T-helper 2 cell treated with Interferon-gamma antibody and Interleukin-4, amounts not matched to agents 100 ng/mL and 5 ng/mL, for 36 hours (primary cell): ENCODE results near the gene TRERF1. TPM values are rescaled to one million over a fixed set of nuclear protein-coding genes. Genes with fewer than 3 reads are reported as not detected.
"Not testable (repeated sequence)": the region's sequence is repeated elsewhere in the genome, so short reads cannot be mapped to it uniquely, and the experiment has no call there.

Experiments used
- intact Hi-C: fragments of 100-400 bp; cut with micrococcal nuclease; formaldehyde crosslinking; loops from one replicate; pipeline ENCODE4 v1.15.1; 2023
- total RNA-seq: library from RNA; stranded (reverse); gene quantifications from 2 replicates; pipeline ENCODE4 v1.2.3, GENCODE V29; 2022

TRERF1 gene
- total RNA-seq, 1 donor from 2014 or later: 19.7 TPM

DNA sequence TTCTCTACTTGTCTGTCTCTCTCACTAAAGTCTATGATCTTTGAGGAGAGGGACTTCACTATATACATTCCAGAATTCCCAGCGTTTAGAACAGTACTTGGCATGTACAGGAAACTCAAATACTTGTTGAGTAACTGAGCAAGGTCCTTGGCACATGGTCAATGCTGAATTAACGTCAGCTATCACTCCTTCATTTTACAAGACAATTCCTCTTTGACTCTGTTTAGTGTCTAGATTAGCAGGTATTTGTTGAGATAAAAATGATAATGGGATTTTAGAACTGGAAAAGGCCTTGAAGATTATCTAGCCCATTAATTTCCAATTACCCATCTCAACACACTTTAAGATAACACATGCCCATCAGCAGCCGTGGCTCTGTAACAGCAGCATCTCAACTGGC is 250.3 kb downstream of the TRERF1 start:
- intact Hi-C loops: no loop called here

DNA sequence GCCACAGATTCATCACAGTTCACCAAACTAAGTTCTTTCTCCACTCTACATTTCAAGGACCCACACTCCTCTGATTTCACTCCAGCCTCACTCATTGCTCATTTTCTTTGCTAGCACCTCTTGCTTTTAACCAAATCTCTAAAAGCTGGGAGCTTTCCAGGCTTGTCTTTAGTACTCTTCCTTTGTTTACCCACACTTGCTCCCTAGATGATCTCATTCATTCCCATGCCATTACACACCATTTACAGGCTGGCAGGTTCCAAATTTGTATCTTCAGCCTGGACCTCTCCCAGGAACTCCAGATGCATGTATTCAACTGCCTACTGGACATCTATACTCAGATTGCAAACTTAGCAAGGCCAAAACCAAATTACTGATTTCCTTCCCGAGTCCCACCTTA is 251.7 kb downstream of the TRERF1 start:
- intact Hi-C loops: no loop called here

DNA sequence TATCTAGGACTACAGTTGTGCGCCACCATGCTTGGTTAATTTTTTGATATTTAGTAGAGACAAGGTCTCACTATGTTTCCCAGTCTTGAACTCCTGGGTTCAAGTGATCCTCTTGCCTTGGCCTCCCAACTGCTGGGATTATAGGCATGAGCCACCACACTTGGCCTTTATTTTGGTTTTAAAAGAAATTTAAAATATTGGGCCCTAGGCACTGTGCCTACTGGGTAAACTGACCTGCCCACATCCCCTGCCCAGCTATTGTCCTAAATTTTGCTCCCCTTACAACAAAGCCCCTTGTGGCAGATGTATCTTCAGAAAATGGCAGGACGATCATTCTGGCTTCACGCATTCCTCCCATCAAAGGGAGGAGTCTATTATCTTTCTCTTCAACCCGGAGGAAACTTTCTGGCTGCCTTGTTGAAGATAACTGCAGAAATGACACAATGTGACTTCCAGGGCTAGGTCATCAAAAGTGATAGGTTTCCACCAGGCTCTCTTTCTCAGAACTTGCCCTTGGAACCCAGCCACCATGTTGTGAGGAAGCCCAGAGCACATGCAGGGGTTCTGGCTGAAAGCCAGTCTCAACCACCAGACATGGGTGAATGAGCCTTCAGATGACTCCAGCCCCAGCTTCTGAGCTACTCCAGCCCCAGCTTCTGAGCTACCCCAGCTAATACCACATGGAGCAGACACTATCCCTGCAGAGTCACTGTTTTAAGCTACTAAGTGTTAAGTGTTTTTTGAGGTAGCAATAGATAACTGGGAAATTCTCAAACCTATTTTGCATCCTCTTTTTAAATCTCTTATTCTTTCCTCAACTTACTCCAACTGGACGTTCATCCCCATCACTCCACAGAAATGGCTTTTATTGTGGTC is 252.4 kb downstream of the TRERF1 start:
- intact Hi-C loops: no loop called here

DNA sequence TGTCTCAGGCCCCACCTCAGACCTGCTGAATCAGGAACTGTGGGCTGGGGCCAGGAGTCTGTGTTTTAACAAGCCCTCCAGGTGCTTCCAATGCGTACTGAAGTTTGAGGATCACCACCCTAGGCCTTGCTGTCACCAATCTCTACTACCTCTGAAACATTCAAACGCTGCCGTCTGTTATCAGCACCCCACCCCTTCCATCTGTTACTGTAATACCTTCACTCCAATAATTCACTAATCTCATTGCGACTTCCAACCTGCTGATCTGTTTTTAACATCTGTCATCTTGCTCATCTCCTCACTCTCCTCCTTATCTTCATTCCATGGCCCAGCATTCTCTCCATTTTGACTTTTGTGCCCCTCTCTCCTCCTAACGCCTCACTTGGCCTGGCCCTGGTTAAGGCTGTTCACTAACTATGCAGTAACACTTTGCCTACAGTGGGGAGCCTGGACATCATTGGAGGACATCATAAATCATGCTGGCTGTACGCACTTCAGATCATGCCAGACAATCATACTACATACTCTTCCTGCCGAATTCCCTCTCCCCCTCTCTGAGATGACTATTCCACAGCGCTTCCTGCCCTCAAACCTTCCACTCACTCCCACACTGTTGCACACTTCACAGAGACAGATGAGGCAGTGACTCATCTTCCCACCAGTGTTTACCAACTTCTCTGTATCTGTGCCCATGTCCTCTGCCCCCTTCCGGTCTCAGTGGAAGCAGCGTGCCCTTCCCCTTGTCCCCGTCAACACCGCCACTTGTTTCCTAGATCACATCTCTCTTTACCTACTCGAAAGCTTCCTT is 254.0 kb downstream of the TRERF1 start:
- intact Hi-C loops: no loop called here

DNA sequence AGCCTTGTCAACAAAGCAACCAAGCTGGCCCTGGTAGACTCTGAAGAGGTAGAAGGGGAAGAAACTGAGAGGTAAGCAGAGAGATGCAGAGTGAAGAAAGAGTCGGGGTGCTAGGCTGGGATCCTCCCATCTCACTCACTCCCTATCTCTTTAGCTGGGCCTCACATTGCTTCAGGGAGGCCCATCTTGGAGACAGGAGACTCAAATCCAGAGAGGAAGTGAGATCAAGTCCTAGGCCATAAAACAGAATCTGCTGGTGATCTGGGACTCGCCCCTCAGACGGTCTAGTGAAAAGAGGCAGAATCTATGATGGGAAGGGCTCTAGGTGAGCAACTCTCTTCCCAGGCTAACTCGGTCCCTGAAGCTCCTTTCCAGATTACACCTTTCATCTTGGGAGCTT is 256.3 kb downstream of the TRERF1 start:
- intact Hi-C loops: no loop called here

DNA sequence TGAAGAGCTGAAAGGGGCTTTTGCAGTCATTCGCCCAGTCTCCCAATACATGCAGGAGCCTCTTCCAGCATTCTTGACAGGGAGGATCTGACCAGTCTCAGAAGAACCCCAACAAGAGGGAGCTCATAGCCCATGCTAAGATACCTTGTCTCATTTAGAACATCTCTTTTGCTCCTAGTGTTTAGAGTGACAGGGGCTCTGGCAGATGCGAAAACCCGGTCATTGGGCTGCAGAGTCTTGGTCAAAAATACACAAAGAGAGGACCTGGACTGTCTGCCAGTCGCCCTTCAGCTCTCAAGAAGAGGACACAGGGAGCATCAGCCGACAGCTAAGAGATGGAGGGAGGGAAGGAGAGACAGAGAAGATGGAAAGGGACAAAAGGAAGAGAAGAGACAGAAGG is 257.7 kb downstream of the TRERF1 start:
- intact Hi-C loops: no loop called here

DNA sequence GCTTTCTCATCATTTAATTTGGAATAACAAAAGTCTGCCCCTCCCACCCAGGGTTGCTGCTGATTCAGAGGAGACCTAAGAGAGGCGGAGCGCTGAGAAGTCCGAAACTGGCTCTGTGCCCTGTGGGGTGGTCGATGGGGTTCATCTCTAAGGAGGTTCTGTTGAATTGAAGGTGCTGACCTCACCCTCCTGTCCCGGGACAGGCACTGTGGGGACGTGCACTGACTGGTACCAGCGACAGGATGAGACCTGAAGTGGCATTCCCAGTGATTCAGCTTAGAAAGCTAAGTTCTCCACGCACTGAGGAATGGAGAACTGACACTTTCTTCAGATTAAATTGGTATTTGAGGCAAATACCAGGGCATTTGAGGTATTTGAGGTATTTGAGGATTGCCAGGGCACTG is 258.2 kb downstream of the TRERF1 start:
- intact Hi-C loops: no loop called here

DNA sequence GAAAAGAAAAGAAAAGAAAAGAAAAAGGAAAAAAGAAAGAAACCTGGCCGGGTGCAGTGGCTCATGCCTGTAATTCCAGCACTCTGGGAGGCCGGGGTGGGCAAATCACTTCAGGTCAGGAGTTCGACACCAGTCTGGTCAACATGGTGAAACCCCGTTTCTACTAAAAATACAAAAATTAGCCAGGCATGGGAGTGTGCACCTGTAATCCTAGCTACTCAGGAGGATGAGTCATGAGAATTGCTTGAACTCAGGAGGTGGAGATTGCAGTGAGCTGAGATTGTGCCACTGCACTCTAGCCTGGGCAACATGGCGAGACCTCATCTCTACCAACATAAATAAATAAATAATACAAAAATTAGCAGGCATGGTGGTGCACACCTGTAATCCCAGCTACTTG is 259.3 kb downstream of the TRERF1 start:
- intact Hi-C loops: not testable (repeated sequence)

DNA sequence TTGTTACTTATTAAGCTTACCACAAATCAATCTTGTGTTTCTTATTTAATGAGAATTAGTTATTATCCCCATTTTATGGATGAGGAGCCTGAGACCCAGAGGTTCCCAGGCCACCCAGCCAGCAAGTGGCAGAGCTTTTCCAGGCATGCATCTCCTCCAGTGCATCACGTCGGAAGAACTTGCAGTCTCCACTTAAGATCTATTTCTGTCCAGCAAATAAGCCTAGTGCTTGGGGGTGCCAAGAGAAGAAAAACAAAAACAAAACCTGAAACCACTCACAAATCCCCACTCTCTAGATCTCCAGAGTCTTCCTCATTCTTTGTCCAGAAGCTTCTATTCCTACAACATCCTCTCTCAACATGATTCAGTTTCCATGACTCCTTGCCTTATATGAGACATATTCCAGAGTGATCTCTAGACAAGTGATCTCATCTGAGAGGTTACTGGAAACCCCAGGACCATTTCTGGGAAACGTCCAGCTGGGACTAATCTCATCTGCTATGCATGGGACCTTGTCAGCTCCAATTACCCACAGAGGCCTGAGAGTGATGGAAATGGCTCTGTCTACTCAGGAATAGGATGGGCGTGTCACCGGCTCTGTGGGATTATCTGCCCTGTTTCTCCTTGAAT is 261.1 kb downstream of the TRERF1 start:
- intact Hi-C loops: no loop called here

DNA sequence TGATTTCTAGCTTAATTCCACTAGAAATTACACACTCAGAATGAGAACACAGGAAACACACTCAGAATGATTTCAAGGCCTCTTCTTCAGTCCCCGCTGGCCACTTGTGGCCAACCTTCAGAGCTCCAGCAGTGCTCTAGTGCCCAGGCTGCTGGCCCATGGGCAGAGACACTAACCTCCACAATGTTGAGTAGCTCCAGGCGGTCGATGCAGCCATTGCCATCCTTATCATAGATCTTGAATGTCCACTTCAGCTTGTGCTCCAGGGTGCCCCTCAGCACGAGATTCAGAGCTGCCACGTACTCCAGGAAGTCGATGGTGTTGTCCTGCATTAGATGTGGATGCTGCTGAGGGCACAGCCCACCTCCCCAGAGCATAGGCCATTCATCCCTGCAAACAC is 263.3 kb downstream of the TRERF1 start:
- intact Hi-C loops: no loop called here

DNA sequence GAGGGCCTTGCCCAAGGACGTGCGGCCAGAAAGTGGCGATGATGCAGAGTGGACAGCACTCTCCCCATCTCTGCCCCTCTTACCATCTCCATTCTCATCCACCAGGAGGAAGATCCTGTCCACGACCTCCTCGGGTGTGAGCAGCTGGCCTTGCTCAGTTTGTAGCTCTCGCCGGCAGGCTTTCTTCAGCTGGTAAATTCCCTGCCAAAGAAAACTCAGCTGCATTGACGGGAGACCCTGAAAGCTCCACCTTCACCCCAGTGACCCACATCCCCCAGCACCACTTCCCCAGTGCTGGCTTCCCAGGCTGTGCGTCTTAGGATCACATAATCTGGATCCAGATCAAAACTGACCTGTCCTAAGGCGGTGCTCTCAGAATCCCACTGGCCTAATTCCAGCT is 266.1 kb downstream of the TRERF1 start:
- intact Hi-C loops: no loop called here

DNA sequence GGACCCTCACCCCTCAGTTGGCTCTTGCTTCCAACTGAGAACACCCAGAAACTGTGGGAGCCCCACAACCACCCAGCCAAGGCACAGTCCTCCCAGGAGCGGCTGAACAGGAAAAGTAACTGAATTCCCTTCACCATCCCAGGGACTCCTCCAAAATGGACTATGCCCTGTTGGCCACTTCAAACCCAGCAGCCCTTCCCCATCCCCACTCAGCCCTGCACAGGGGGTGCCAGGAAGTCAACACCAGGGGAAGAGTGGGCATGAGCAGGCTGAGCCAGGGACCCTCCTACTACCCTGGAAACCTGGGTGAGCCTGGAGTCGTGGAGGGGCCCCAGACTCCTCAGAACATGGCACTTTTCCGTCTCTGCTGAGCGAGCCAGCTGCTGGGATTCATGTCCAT is 267.3 kb downstream of the TRERF1 start:
- intact Hi-C loops: no loop called here

DNA sequence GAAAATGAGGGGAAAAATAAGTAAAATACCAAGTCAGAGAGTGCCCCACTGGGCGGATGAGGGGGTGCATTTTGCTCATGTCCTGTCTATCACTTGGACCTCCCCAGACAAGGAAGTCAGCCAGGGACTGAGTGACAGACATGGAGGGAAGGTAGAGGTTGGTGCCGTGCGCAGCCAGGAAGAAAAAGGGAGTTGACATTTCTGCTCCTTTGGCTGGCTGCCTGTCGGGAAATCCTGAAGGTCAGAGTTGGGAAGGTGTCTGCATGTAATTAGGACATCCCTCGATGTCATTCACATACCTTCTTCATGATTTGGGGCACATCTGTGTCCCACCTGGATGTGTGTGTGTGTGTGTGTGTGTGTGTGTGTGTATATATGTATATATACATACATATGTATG is 269.6 kb downstream of the TRERF1 start:
- intact Hi-C loops: no loop called here

DNA sequence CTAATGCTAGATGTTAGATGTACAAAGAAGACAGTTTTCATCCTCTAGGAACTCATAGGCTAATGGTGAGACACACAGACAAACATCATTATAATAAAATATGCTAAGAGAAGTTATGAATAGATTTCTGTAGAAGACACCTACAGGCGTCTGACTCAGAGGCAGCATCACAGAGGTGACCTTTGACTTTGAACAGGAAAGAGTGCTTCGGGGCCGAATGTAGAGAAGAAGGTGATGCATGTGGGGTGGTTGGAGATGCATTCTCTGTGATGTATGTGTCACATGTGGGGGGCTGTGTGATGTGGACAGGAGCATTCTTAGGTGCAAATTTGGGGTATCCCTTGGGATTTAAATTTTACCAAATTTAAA is 271.8 kb downstream of the TRERF1 start:
- intact Hi-C loops: no loop called here

DNA sequence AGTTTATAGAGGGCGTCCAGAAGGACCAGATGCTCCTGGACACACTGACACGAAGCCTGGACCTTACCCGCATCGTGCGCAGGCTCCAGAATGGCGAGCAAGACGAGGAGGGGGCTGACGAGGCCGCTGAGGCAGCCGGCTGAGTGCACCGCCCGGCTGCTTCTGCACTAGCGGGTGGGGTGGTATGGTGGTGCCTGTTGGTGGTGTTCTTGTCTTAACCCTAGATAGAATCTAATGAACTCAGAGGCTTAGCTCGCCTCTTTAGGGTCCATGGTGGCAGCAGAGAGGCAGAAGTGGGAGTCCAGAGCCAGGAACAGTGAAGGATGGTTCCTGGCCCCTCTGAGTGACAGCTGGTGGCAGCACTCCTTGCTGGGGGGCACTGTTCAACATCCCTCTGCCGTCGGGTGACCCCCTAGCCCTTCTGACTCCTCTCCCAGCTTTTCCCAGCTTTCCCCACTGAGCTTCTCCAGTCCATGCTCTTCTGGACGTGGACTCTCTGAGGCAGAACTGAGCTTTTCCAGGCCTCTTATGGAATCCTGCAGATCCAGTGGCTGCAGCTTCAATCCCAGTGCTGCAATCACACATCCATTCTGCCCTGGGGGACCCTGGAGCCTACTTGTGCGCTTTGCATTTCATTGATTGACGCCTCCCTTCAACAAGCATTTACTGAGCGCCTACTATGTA is 272.3 kb downstream of the TRERF1 start:
- intact Hi-C loops: no loop called here

DNA sequence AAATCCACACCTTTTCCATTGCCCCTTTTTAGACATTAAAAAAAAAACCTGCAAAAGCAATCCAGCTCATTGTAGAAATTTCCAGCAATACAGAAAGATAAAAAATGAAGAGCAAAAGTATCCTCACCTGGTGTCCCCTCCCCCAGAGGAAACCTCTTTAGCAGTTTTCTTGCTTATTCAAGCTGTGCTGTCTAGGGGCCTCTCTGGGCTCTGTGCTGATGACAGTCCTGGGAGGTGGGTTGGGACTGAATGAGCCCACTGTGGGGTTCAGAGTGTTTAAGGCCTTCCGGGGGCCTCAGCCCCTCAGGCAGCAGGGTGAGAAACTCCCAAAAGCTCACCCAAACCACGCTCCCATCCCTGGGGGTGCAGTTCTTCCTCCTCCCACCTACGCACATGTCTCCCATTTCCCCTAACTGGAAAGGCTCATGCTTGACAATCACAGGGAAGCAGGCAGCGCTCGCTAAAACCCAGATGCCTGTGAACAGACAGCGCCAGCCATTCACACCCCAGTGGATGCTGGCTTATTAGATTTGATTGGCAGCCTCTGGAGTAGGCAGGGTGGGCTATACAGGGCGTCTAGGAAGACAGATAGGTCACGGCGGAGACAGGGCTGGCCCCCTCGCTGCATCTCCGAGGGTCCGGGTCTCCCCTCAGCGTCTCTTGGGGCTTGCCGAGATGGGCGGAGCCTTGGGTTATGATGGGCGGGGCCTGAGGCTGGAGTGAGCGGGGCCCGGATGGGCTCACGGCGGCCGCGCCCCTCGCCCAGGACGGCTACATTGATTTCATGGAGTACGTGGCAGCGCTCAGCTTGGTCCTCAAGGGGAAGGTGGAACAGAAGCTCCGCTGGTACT is 274.0 kb downstream of the TRERF1 start:
- intact Hi-C loops: no loop called here

DNA sequence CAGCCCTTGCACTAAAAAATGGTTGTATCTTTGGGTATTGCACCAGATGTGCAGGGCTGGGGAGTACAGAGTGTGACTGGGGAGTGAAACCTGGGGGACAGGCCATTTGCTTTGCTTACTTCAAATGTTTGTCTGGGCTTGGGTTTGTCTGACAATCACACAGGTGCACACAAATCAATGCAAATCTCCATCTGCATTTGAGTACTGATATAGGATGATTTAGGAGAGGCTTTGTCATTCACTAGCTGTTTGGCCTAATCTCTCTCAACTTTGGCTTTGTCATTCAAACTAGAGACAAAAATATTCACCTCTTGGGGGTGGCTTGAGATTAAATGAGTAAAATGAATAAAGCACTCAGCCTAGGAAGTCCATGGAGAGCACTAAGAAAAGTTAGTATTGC is 274.7 kb downstream of the TRERF1 start:
- intact Hi-C loops: no loop called here

DNA sequence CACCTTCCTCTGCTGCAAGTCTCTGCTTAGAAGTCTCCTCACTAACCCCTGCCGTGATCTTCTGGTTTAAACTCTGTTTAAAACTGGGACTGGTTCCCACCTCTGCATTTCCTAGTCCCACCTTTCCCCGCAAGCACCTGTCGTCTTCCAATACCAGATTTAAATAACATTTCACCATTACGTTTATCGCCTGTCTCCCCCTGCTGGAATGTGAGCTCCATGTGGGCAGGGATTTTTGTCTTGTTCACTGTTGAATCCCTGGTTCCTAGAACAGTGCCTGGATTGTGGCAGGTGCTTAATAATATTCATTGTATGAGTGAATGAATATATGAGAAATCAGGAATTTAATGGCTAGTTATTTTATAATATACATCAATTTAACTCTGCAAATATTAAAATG is 275.9 kb downstream of the TRERF1 start:
- intact Hi-C loops: no loop called here
